Ishikawa (cell line): ENCODE results near the gene PKNOX2.

Experiments used
- CEBPB ChIP-seq: IDR thresholded peaks from 2 replicates; pipeline ENCODE4 v1.6.1; 2012
- CREB1 ChIP-seq: IDR thresholded peaks from 2 replicates; pipeline ENCODE4 v1.6.1; 2012; ENCODE audit warnings: low read depth
- EGR1 ChIP-seq: IDR thresholded peaks from 2 replicates; pipeline ENCODE4 v1.6.1; 2012
- EP300 ChIP-seq: IDR thresholded peaks from 2 replicates; pipeline ENCODE4 v1.6.1; 2012; ENCODE audit warnings: borderline replicate concordance
- FOXM1 ChIP-seq: IDR thresholded peaks from 2 replicates; pipeline ENCODE4 v1.6.1; 2012; ENCODE audit warnings: low read depth, borderline replicate concordance
- MAX ChIP-seq: IDR thresholded peaks from 2 replicates; pipeline ENCODE4 v1.6.1; 2012
- NFIC ChIP-seq: IDR thresholded peaks from 2 replicates; pipeline ENCODE4 v1.6.1; 2012
- RAD21 ChIP-seq: IDR thresholded peaks from 2 replicates; pipeline ENCODE4 v1.6.1; 2012; ENCODE audit warnings: low read depth
- REST ChIP-seq: IDR thresholded peaks from 2 replicates; pipeline ENCODE4 v1.6.1; 2012; ENCODE audit warnings: low read depth, mild to moderate bottlenecking
- TAF1 ChIP-seq: IDR thresholded peaks from 2 replicates; pipeline ENCODE4 v1.6.1; 2012; ENCODE audit warnings: low read depth, mild to moderate bottlenecking
- TCF12 ChIP-seq: IDR thresholded peaks from 2 replicates; pipeline ENCODE4 v1.6.1; 2012; ENCODE audit warnings: low read depth
- TEAD4 ChIP-seq: IDR thresholded peaks from 2 replicates; pipeline ENCODE4 v1.6.1; 2012
- USF1 ChIP-seq: IDR thresholded peaks from 2 replicates; pipeline ENCODE4 v1.6.1; 2012
- YY1 ChIP-seq: IDR thresholded peaks from 2 replicates; pipeline ENCODE4 v1.6.1; 2012; ENCODE audit warnings: low read depth
- ZBTB7A ChIP-seq: IDR thresholded peaks from 2 replicates; pipeline ENCODE4 v1.6.1; 2012; ENCODE audit warnings: low read depth

Gene PKNOX2

GRCh38 chr11:125389339-125390166 is 225.0 kb downstream of the PKNOX2 start:
- TF ChIP-seq ZBTB7A: no peak
- TF ChIP-seq EP300: no peak
- TF ChIP-seq MAX: no peak
- no peak for TF ChIP-seq EGR1
- TF ChIP-seq USF1: no peak

GRCh38 chr11:125390946-125391345 is 226.4 kb downstream of the PKNOX2 start:
- TF ChIP-seq EGR1: no peak
- no peak for TF ChIP-seq YY1
- no peak for TF ChIP-seq CEBPB
- TF ChIP-seq TCF12: no peak
- TF ChIP-seq NFIC: no peak
- TF ChIP-seq EP300: no peak
- no peak for TF ChIP-seq TAF1
- no peak for TF ChIP-seq ZBTB7A
- TF ChIP-seq TEAD4: no peak

GRCh38 chr11:125393331-125393730 is 228.8 kb downstream of the PKNOX2 start:
- TF ChIP-seq REST (no peak), EGR1 (no peak), USF1 (no peak), MAX (no peak), TAF1 (no peak), EP300 (no peak), NFIC (no peak), RAD21 (no peak)

GRCh38 chr11:125394296-125394695 is 229.7 kb downstream of the PKNOX2 start:
- TF ChIP-seq TCF12: no peak
- TF ChIP-seq CEBPB: no peak
- TF ChIP-seq RAD21: no peak
- no peak for TF ChIP-seq TAF1
- TF ChIP-seq ZBTB7A: no peak
- TF ChIP-seq EGR1: no peak
- TF ChIP-seq FOXM1: no peak
- TF ChIP-seq CREB1: no peak
- TF ChIP-seq YY1: no peak
- no peak for TF ChIP-seq REST
- TF ChIP-seq TEAD4: no peak
- TF ChIP-seq EP300: no peak
- TF ChIP-seq USF1: no peak
- no peak for TF ChIP-seq MAX
- no peak for TF ChIP-seq NFIC

GRCh38 chr11:125397421-125397820 is 232.9 kb downstream of the PKNOX2 start:
- TF ChIP-seq TEAD4 (no peak), EGR1 (no peak)

GRCh38 chr11:125398475-125398874 is 233.9 kb downstream of the PKNOX2 start:
- no peak for TF ChIP-seq ZBTB7A
- TF ChIP-seq CEBPB: no peak
- no peak for TF ChIP-seq TAF1
- no peak for TF ChIP-seq TEAD4
- no peak for TF ChIP-seq FOXM1
- no peak for TF ChIP-seq EP300
- no peak for TF ChIP-seq NFIC
- TF ChIP-seq TCF12: no peak
- no peak for TF ChIP-seq CREB1
